IPS-15b (cell line): ENCODE measurements around the gene FXYD1.
"Not testable (repeated sequence)": the region's sequence is repeated elsewhere in the genome, so short reads cannot be mapped to it uniquely, and the experiment has no call there.

Source experiments
- H3K27me3 ChIP-seq: one replicate; pipeline ENCODE4 v1.6.1; 2013; ENCODE audit warnings: low read length; ENCODE audit not compliant: control insufficient read depth, insufficient read depth
- H3K36me3 ChIP-seq: one replicate; pipeline ENCODE4 v1.6.1; 2013; ENCODE audit warnings: low read length; ENCODE audit not compliant: control insufficient read depth, insufficient read depth
- H3K4me1 ChIP-seq: one replicate; pipeline ENCODE4 v1.6.1; 2013; ENCODE audit warnings: mild to moderate bottlenecking, low read length; ENCODE audit not compliant: control insufficient read depth, insufficient read depth
- H3K4me3 ChIP-seq: one replicate; pipeline ENCODE4 v1.5.1; 2013; ENCODE audit warnings: low read depth, low read length
- H3K9ac ChIP-seq: one replicate; pipeline ENCODE4 v1.6.1; 2013; ENCODE audit warnings: low read depth, mild to moderate bottlenecking, low read length
- H3K9me3 ChIP-seq: one replicate; pipeline ENCODE4 v1.6.1; 2013; ENCODE audit warnings: mild to moderate bottlenecking, low read length; ENCODE audit not compliant: control insufficient read depth, insufficient read depth

FXYD1 gene

DNA sequence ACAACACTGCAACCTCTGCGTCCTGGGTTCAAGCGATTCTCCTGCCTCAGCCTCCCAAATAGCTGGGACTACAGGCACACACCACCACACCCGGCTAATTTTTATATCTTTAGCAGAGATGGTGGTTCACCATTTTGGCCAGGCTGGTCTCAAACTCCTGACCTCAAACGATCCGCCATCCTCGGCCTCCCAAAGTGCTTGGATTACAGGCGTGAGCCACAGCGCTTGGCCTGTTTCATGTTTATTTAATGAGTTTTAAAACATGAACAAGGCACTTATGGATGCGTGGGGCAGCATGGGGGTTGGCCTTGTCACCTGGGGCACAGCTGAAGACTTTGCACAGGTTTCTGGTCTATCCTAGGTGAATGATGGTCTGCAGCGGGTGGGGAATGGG is 14.5 kb downstream of the FXYD1 start:
- H3K9ac ChIP-seq, H3K36me3 ChIP-seq, H3K9me3 ChIP-seq, H3K27me3 ChIP-seq: not testable (repeated sequence)
- peak overlapping the region; percentile 86 for H3K4me3 ChIP-seq
- peaks cover 18% of the 10 kb centered on the region for H3K4me1 ChIP-seq

DNA sequence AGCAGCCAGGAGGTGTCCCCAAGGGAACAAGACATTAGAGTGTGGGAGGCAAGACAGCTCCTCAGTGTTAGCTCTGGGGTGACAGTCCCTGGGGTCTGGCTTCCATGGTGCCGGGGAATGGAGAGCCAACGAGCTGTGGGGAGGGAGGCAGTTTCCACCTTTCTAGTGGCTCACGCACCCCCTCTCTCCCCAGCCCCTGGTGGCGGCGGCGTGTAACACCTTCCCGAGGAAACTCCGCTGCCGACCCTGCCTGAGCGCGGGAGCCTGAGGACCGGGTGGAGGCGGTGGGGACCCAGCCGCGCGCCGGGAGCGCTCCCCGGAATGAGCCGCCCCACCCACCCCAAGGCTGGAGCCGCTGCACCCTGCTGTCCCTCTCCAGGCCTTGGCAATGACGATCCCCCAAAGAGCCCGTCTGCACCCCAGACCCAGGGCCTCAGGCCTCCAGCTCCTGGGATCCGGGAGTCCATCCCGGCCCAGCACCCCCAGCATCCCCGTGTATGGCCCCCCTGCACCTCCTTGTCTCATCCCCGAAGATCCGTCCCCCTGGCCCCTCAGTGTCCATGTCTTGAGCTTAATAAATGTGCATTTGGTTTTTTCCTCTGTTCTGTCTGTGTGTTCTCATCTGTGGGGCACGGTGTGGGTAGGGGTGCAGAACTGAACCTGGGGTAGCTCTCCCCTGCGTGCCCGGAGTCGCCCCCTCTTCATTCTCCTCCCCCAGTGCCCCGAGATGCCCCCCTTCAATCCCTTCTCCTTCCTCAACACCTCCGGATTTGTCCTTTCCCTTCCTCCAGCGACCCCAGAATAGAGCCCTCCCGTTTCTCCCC is 15.3 kb downstream of the FXYD1 start:
- Histone ChIP-seq H3K4me1 (peaks cover 18% of the 10 kb centered on the region), H3K9ac (peak overlapping the region; percentile 12), H3K4me3 (peak overlapping the region; percentile 86), H3K36me3 (peaks cover 7% of the 10 kb centered on the region), H3K27me3 (no peaks in the 10 kb centered on the region), H3K9me3 (no peaks in the 10 kb centered on the region)

DNA sequence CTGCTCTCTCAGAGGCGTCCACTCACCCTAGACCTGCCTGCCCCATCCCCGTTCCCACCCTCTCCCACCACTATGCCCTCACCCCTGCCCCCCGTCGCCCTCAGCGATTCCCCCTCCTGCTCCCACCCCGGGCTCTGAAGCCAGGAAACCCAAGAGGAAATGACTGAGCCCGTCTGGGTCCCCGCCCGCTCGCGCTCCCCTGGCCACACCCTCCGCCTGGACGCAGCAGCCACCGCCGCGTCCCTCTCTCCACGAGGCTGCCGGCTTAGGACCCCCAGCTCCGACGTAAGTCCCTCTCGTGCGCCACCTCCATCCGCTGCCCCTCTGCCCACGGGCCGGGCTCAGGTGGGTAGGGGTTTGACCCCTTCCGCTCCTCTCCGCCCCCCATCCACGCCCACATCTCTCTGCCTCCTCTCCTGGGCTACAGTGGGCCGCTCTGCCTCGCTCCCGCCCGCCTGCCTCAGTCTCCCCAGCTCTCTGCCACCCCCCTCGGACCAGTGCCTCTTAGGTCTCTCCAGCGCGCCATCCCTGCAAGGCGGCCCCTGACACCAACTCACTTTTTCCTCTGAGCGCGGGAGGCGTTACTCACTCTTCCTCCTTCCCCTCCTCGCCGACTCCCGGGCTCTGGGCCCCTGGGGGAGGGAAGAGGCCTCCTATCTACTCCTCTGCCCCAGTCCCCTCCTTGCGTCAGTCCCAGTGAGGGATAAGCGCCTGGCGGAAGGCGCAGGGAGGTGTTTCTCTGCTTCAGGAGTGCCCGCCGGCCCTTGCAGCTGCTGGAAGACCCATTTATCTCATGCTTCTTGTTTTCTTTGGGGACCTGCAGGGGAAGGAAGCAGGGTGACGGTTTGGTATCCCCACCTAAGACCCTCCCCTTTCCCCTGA is 16.1 kb downstream of the FXYD1 start, which contains the start of gene FXYD5:
TSS of gene FXYD5 (plus strand) at position 211 of the 882 bp plus-strand sequence. CDS start 816 bp downstream, outside the sequence.
- Histone ChIP-seq H3K9ac (peak within 1 kb of the TSS; percentile 83), H3K27me3 (no peaks in the 10 kb centered on the region), H3K4me1 (peaks cover 18% of the 10 kb centered on the region), H3K4me3 (peak within 1 kb of the TSS; percentile 86), H3K9me3 (no peaks in the 10 kb centered on the region), H3K36me3 (peaks cover 11% of the 10 kb centered on the region)

DNA sequence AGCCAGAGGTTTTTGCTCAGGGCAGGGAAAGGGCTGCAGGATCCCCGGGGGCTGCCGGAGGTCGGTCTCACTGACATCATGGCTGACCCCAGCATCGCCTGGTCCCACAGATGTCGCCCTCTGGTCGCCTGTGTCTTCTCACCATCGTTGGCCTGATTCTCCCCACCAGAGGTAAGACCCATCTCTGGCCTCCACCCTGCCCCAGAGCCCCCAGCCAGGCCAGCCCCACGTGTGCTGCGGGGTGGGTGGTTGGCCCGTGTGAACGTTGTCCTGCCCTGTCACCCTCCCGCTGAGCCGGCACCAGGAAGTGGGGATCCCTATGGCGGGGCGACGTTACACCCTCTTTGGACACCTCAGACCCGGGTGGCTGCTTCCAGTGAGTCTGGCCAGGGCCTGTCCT is 16.8 kb downstream of the FXYD1 start:
- no peaks in the 10 kb centered on the region for H3K27me3 ChIP-seq
- no peaks in the 10 kb centered on the region for H3K9me3 ChIP-seq
- H3K36me3 ChIP-seq, result peaks cover 11% of the 10 kb centered on the region
- H3K9ac ChIP-seq, result peak overlapping the region; percentile 83
- H3K4me3 ChIP-seq, result peak overlapping the region; percentile 86
- H3K4me1 ChIP-seq, result peaks cover 17% of the 10 kb centered on the region

DNA sequence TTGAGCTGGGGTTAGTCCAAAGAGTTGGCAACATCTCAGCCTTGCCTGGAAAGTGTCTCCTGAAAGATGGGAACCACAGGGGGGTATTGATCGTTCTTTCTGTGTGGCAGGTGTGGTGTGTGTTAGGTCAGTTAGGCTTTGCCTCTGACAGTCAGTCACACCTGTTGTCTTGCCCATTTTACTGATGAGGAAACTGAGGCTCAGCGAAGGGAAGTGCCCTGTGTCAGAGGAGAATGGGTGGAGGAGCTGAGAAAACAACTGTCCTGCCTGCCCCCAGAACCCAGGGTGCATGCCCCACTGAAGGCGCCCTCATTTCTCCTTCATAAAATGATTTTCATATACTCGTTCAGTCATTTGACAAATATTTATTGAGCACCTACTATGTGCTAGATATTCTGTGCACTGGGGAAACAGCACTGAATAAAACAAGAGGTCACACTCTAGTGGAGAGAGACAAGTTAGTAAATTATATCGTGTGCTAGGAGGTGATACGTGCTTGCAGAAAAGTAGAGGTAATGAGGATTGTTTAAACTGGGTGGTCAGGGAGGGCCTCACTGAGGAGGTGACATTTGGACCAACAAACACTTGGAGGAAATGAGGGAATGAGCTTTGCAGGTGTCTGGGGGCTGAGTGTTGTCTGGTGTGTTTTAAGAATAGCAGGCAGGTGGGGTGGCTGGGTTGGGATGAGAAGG is 17.5 kb downstream of the FXYD1 start:
- Histone ChIP-seq H3K9me3 (no peaks in the 10 kb centered on the region), H3K36me3 (peaks cover 15% of the 10 kb centered on the region), H3K4me1 (peaks cover 14% of the 10 kb centered on the region), H3K4me3 (peak overlapping the region; percentile 86), H3K9ac (no peak overlapping the region), H3K27me3 (no peaks in the 10 kb centered on the region)

DNA sequence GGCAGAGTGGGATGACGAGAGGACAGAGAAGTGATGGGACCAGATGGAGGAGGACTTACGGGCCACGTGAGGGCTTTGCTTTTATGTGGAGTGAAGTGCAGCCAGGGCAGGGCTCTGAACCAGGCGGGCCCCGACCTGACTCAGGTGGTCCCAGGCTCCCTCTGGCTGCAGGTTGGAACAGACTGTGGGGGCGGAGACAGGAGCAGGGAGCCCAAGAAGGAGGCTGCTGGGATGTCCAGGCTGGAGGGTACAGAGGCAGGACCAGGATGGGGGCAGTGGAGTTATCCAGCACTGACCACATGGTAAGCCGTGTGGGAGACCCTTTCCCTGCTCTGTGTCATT is 18.0 kb downstream of the FXYD1 start:
- H3K9me3 ChIP-seq, result no peaks in the 10 kb centered on the region
- peaks cover 17% of the 10 kb centered on the region for H3K36me3 ChIP-seq
- H3K4me1 ChIP-seq, result peaks cover 14% of the 10 kb centered on the region
- no peak overlapping the region for H3K4me3 ChIP-seq
- no peaks in the 10 kb centered on the region for H3K27me3 ChIP-seq
- no peak overlapping the region for H3K9ac ChIP-seq

DNA sequence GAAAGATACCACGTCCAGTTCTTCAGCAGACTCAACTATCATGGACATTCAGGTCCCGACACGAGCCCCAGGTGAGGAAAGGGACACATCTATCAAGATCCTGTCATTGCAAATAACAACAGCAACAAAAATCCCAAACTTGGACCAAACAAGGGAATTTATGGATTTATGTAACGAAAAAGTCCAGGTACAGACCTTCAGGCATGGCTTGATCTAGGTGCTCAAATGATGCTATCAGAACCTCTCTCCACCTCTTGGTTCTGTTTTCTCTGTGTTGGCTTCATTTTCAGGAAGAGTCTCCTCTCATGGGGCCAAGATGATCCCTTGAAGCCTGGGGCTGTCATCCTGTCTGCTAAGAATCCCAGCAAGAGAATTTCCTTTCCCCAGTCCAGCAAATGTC is 18.8 kb downstream of the FXYD1 start:
- no peak overlapping the region for H3K4me3 ChIP-seq
- H3K9ac ChIP-seq, result no peak overlapping the region
- no peaks in the 10 kb centered on the region for H3K9me3 ChIP-seq
- H3K27me3 ChIP-seq, result no peaks in the 10 kb centered on the region
- peaks cover 14% of the 10 kb centered on the region for H3K4me1 ChIP-seq
- peaks cover 20% of the 10 kb centered on the region for H3K36me3 ChIP-seq

DNA sequence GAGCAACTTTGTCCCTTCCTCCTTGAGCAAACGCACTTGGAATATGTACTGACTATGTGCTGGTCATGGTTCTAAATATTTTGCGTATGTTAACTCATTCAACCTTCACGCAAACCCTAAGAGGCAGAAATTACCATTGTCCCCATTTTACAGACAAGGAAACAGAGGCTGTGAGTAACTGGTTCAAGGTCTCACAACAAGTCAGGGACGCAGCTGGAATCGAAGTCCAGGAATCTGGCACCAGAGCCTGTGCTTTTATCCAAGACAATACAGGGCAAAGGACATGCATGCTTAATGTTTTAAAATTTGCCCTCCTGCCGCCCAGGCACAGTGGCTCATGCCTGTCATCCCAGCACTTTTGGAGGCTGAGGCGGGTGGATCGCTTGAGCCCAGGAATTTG is 21.0 kb downstream of the FXYD1 start:
- Histone ChIP-seq H3K9ac (no peak overlapping the region), H3K27me3 (no peaks in the 10 kb centered on the region), H3K4me3 (no peak overlapping the region), H3K9me3 (no peaks in the 10 kb centered on the region), H3K4me1 (peaks cover 7% of the 10 kb centered on the region), H3K36me3 (peaks cover 34% of the 10 kb centered on the region)

DNA sequence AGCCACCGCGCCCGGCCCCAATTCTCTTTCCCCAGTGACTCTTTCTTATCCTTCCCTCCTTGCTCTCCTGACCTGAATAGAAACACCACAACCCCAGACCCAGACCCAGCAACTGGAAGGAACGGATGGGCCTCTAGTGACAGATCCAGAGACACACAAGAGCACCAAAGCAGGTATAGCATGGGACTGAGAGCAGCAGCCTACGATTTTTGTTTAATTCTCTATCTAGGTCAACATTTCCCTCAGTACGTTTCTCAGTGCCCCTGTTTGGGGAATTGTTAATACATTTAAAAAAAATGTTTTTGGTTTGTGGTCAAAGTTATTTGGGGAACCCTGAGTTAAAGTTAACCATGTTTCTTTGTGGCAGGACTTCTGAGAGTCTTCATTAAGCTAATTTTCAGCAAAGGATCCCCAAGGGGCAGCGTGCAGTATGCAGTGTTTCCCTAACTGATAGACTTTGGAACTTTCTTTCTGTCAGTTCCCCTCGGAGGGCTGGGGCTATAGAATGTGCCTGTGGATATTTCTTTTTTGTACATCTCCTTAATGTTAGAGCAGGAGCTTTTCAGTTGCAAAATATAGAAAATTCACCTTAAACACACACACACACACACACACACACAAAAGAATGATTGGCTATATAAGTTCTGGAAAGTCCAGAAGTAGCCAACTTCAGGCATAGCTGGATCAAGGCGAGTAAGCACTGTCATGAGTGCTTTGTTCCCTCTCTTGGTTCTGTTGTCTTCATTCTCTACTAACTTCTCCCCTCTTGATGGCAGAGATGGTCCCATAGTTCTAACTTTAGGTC is 22.2 kb downstream of the FXYD1 start:
- Histone ChIP-seq H3K4me3 (no peak overlapping the region), H3K36me3 (peaks cover 44% of the 10 kb centered on the region), H3K4me1 (peaks cover 5% of the 10 kb centered on the region), H3K27me3 (no peaks in the 10 kb centered on the region), H3K9me3 (no peaks in the 10 kb centered on the region), H3K9ac (no peak overlapping the region)

DNA sequence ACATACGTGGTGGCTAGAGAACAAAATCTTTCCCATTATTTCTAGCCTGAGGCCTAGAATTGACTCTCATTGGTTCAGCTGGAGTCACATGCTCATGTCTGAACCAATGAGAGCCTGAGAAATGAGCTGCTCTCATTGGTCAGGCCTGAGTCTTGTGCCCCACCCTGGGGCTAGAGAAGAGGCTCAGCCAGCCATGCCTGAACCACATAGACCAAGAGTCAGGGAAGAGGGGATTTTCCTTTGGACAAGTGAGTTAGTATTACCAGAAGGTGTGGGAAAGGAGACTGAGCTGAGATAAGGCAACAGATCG is 22.8 kb downstream of the FXYD1 start:
- Histone ChIP-seq H3K4me3 (no peak overlapping the region), H3K27me3 (no peaks in the 10 kb centered on the region), H3K4me1 (no peaks in the 10 kb centered on the region), H3K9ac (no peak overlapping the region), H3K36me3 (peaks cover 50% of the 10 kb centered on the region), H3K9me3 (no peaks in the 10 kb centered on the region)
